Measurements from ENCODE around the gene GPR183. TPM values are rescaled to one million over a fixed set of nuclear protein-coding genes. Genes with fewer than 3 reads are reported as not detected.

GPR183 gene
- total RNA-seq, 4 donors from 2014 or later = 3.0 to 14.6 (median 6.5) TPM

GRCh38 chr13:99308471-99309087 is 1.4 kb upstream of the GPR183 start:
- H3K4me3 ChIP-seq = no peak overlapping the region
- H3K27ac ChIP-seq = peak overlapping the region; percentile 36 to 76 (median 66)
- in situ Hi-C loops (cut with MboI; ENCODE audit: low pct_ligation_motif_present in 1 of 4, low pct_unique_long_range_greater_than_20kb in 1 of 4, low sequenced_read_pairs in 3 of 4) (no loop called here), intact Hi-C loops (cut with DNase I; ENCODE audit: low total_unique reads) (no loop called here)
- H3K36me3 ChIP-seq = no peaks in the 10 kb centered on the region
- WGBS, 2 donors (ENCODE audit: low coverage in 1 of 2) = 73 to 84% methylated on average over 2 to 3 of the region's 3 CpGs
- TF ChIP-seq CTCF (IDR thresholded peaks at IDR 0.05) (no peak), EP300 (IDR thresholded peaks at IDR 0.05; ENCODE audit: low read depth) (no peak), POLR2A (IDR thresholded peaks at IDR 0.05) (no peak), POLR2AphosphoS5 (IDR thresholded peaks at IDR 0.05) (no peak)
- H3K9me3 ChIP-seq = no peaks in the 10 kb centered on the region
- DNase-seq = no peak
- no peaks in the 10 kb centered on the region for H3K27me3 ChIP-seq
- peaks cover 7 to 30% (median 17%) of the 10 kb centered on the region in 4 donors for H3K4me1 ChIP-seq

GRCh38 chr13:99307648-99308339 is 595 bp upstream of the GPR183 start:
- TF ChIP-seq EP300 (IDR thresholded peaks at IDR 0.05; ENCODE audit: low read depth) (no peak), POLR2AphosphoS5 (IDR thresholded peaks at IDR 0.05) (peak in 1 of 3 donors; percentile 6)
- WGBS, 2 donors (ENCODE audit: low coverage in 1 of 2) = 47% methylated on average over 6 of the region's 6 CpGs; no CpG with 5 or more reads in 1 of the 2 donors
- Histone ChIP-seq H3K36me3 (no peaks in the 10 kb centered on the region), H3K4me1 (peaks cover 7 to 27% (median 15%) of the 10 kb centered on the region in 4 donors), H3K9me3 (no peaks in the 10 kb centered on the region), H3K27ac (peak overlapping the region; percentile 36 to 76 (median 66)), H3K27me3 (no peaks in the 10 kb centered on the region), H3K4me3 (no peak overlapping the region)
- peak; percentile 41 for DNase-seq
- in situ Hi-C loops (cut with MboI; ENCODE audit: low pct_ligation_motif_present in 1 of 4, low pct_unique_long_range_greater_than_20kb in 1 of 4, low sequenced_read_pairs in 3 of 4) (no loop called here), intact Hi-C loops (cut with DNase I; ENCODE audit: low total_unique reads) (no loop called here)

- Histone ChIP-seq H3K27ac (peak overlapping the region; percentile 36 to 76 (median 62)), H3K36me3 (no peaks in the 10 kb centered on the region), H3K4me1 (peaks cover 7 to 26% (median 12%) of the 10 kb centered on the region in 4 donors), H3K27me3 (no peaks in the 10 kb centered on the region), H3K4me3 (peak overlapping the region in 3 of 4 donors; percentile 19 to 42 (median 23)), H3K9me3 (no peaks in the 10 kb centered on the region)
- TF ChIP-seq CTCF (IDR thresholded peaks at IDR 0.05) = no peak
- no peak for TF ChIP-seq POLR2AphosphoS5 (IDR thresholded peaks at IDR 0.05)
- TF ChIP-seq EP300 (IDR thresholded peaks at IDR 0.05; ENCODE audit: low read depth) = no peak
- TF ChIP-seq POLR2A (IDR thresholded peaks at IDR 0.05) = no peak
- no peak for DNase-seq
- intact Hi-C loops (cut with DNase I; ENCODE audit: low total_unique reads) (no loop called here), in situ Hi-C loops (cut with MboI; ENCODE audit: low pct_ligation_motif_present in 1 of 4, low pct_unique_long_range_greater_than_20kb in 1 of 4, low sequenced_read_pairs in 3 of 4) (no loop called here)
- 73 to 79% methylated on average over 3 to 8 of the region's 8 CpGs for WGBS, 2 donors (ENCODE audit: low coverage in 1 of 2)
These were observed 1.6 kb downstream of the GPR183 start for GRCh38 chr13:99305566-99305965.

- H3K27me3 ChIP-seq = no peaks in the 10 kb centered on the region
- no peaks in the 10 kb centered on the region for H3K36me3 ChIP-seq
- peak overlapping the region in 2 of 4 donors; percentile 7 to 42 for H3K4me3 ChIP-seq
- no peak for TF ChIP-seq CTCF (IDR thresholded peaks at IDR 0.05)
- no peak for TF ChIP-seq EP300 (IDR thresholded peaks at IDR 0.05; ENCODE audit: low read depth)
- no peak for TF ChIP-seq POLR2A (IDR thresholded peaks at IDR 0.05)
- no peak for TF ChIP-seq POLR2AphosphoS5 (IDR thresholded peaks at IDR 0.05)
- H3K9me3 ChIP-seq = no peaks in the 10 kb centered on the region
- peaks cover 3 to 22% (median 9%) of the 10 kb centered on the region in 4 donors for H3K4me1 ChIP-seq
- in situ Hi-C loops (cut with MboI; ENCODE audit: low pct_ligation_motif_present in 1 of 4, low pct_unique_long_range_greater_than_20kb in 1 of 4, low sequenced_read_pairs in 3 of 4) (no loop called here), intact Hi-C loops (cut with DNase I; ENCODE audit: low total_unique reads) (no loop called here)
- no peak for DNase-seq
- H3K27ac ChIP-seq = peak overlapping the region; percentile 36 to 76 (median 62)
- 61 to 92% methylated on average over 5 of the region's 5 CpGs for WGBS, 2 donors (ENCODE audit: low coverage in 1 of 2)
These were observed 2.0 kb downstream of the GPR183 start for GRCh38 chr13:99305158-99305557.

Measured in transverse colon (tissue), 4 donors.